GM19025 (cell line): Measurements from ENCODE around the gene ABRACL.
A peak's percentile ranks its signal among the peaks of the same experiment; 100 is the strongest.
"Not testable (repeated sequence)": the region's sequence is repeated elsewhere in the genome, so short reads cannot be mapped to it uniquely, and the experiment has no call there.

ENCODE experiments used
- ATAC-seq: cut with Tn5 transposase; IDR thresholded peaks from one replicate; pipeline ENCODE4 v1.9.1; 2021; ENCODE audit warnings: mild to moderate bottlenecking, low read depth, moderate library complexity; ENCODE audit not compliant: unreplicated experiment

Gene ABRACL

GRCh38 chr6:139028658-139029469 lies at the start of gene ABRACL:
TSS of gene ABRACL (plus strand) at chr6:139028745. CDS start at chr6:139034161, 5,416 bp downstream.
- ATAC-seq = peak; percentile 56

GRCh38 chr6:138979365-138979764 lies 49.2 kb upstream of the ABRACL start:
- ATAC-seq = no peak

- ATAC-seq = no peak
Measured at GRCh38 chr6:138979813-138980668, 48.5 kb upstream of the ABRACL start.

GRCh38 chr6:138981416-138981815 lies 47.1 kb upstream of the ABRACL start:
- no peak for ATAC-seq

GRCh38 chr6:138986578-138986977 lies 42.0 kb upstream of the ABRACL start:
- no peak for ATAC-seq

- ATAC-seq = no peak
Measured at GRCh38 chr6:138987080-138987642, 41.4 kb upstream of the ABRACL start.

- ATAC-seq = peak; percentile 93
Measured at GRCh38 chr6:138987643-138988468, 40.7 kb upstream of the ABRACL start, which contains the start of gene REPS1. TSS of gene REPS1 (minus strand) at chr6:138988253. CDS start at chr6:138987682, 571 bp downstream.

- ATAC-seq = peak; percentile 2
Measured at GRCh38 chr6:138988469-138988834, 40.1 kb upstream of the ABRACL start.

GRCh38 chr6:138989098-138989983 lies 39.2 kb upstream of the ABRACL start:
- no peak for ATAC-seq

GRCh38 chr6:138991206-138991605 lies 37.3 kb upstream of the ABRACL start:
- no peak for ATAC-seq

GRCh38 chr6:138992965-138993364 lies 35.6 kb upstream of the ABRACL start:
- not testable (repeated sequence) for ATAC-seq

- not testable (repeated sequence) for ATAC-seq
Measured at GRCh38 chr6:138993410-138993809, 35.1 kb upstream of the ABRACL start.

- no peak for ATAC-seq
Measured at GRCh38 chr6:138996524-138996923, 32.0 kb upstream of the ABRACL start.

GRCh38 chr6:138997136-138997535 lies 31.4 kb upstream of the ABRACL start:
- no peak for ATAC-seq

- no peak for ATAC-seq
Measured at GRCh38 chr6:138999949-139000725, 28.4 kb upstream of the ABRACL start.

GRCh38 chr6:139003751-139004150 lies 24.8 kb upstream of the ABRACL start:
- no peak for ATAC-seq

GRCh38 chr6:139006477-139006876 lies 22.1 kb upstream of the ABRACL start:
- no peak for ATAC-seq

- ATAC-seq = no peak
Measured at GRCh38 chr6:139007428-139007827, 21.1 kb upstream of the ABRACL start.
